Stimulated activated CD8-positive, alpha-beta memory T cell treated with anti-CD3 and anti-CD28 coated beads, Interleukin-15, amount 100 ng/mL, for 4 hours (primary cell): ENCODE data around the gene TAF13.
"Not testable (repeated sequence)": the region's sequence is repeated elsewhere in the genome, so short reads cannot be mapped to it uniquely, and the experiment has no call there.

Experiments used
- DNase-seq, 2 donors: peaks; one replicate each; pipeline ENCODE4 v3.0.0-alpha.2; 2020; ENCODE audit warnings: low read depth in 2 of 2

Gene TAF13

GRCh38 chr1:109046671-109047070 lies 29.1 kb downstream of the TAF13 start:
- no peak for DNase-seq

- no peak for DNase-seq
Measured at GRCh38 chr1:109045595-109045994, 30.2 kb downstream of the TAF13 start.

DNA sequence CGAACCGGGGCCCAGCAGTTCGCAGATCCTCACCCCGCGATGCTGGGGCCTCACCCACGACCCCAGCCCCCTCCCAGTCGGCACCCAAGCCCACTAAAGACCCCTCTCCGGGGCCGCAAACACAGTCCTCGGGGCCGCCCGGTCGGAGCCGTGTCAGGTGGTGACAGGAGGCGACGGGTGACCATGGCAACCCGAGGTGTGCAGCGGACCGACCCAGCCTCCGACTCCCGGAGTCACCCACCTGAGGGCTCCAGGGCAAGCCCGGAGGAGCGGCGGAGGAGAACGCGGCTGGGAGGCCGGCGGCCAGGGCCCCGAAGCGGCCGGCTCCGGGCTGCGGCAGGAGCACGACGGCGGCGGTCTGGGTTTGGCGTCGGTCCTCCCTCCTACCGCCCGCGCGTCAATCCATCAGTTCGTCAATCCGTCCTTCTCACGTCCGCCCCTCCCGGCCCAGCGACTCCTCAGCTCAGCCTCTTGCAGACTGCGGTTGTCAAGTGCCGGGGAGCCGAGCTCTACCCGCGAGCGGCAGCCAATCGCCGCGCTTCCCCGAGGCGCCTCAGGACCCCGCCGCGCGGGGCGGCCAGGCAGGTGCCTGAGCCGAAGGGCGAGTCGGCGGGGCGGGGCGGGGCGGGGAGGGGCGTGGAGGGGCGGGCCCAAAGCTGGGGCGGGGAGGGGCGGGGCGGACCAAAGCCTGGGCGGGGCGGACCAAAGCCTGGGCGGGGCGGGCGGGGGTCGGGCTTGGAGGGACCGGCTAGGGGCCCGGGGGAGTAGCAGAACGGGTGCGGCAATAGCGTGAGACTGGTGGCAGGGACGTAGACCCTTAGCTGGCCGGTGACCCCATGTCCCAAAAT lies 34.0 kb downstream of the TAF13 start, which contains the start of gene WDR47:
Gene WDR47, minus strand, starts transcription at position 482 of the 848 bp plus-strand sequence. CDS start 18,590 bp downstream, outside the sequence.
- peak; percentile 92 to 93 for DNase-seq

GRCh38 chr1:109040989-109041620 lies 34.7 kb downstream of the TAF13 start:
- no peak for DNase-seq

DNA sequence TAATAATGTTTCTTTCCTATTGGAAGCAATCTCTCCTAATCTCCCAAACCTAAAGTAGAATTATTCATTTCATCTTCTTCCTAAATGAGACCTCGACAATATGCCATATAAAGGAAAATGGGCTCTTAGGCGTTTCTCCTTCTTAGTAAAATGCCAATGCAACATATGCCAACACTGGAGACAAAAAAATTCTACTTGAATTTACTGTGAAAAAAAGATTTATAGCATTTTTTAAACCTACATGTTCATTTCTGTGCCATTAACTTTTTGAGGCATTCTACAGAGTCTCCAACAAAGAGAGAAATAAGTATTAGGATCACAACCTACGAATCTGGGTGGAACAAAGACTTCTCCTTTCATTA lies 35.2 kb downstream of the TAF13 start:
- DNase-seq: no peak

- DNase-seq: no peak
Measured at GRCh38 chr1:109034382-109034781, 41.4 kb downstream of the TAF13 start.

DNA sequence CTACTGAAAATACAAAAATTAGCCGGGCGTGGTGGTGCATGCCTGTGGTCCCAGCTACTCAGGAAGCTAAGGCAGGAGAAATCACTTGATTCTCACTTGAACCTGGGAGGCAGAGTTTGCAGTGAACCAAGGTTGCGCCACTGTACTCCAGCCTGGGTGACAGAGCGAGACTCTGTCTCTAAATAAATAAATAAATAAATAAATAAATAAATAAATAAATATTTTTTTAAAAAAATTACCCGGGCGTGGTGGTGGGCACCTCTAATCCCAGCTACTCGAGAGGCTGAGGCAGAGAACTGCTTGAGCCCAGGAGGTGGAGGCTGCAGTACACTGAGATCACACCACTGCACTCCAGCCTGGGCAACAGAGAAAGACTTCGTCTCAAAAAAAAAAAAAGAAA lies 46.3 kb downstream of the TAF13 start:
- not testable (repeated sequence) for DNase-seq

DNA sequence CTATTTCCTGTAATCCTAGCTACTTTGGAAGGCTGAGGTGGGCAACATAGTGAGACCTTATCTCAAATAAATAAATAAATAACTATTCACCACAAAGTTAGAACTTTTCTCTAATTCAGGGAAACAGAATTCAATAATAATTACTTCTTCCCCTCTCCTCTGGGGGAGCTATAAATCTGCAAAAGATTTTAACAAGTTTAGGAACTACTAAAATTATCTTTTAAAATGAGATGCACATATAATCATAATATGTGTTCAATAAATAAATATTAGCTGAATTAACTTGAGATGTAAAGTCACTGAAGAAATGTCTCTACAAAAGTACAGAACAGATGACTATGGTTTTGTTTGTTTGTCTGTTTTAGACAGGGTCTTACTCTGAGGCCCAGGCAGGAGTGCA lies 48.0 kb downstream of the TAF13 start:
- no peak for DNase-seq

DNA sequence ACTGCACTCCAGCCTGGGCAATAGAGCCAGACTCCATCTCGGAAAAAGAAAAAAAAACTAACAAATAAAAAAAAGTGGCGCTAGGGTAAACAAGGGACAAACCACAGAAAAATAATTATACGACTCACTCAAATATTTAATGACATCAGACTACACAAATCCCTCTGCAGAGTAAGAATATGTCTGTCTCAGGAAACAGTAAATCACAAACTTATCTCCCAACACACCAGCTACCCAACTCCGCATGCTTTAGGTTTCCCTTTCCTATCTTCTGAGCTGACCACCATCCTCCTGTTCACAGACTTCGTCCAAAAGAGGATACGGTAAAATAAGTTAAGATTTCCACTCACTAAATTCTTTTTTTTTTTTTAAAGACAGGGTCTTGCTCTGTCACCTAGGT lies 50.1 kb downstream of the TAF13 start:
- DNase-seq: no peak

GRCh38 chr1:109024646-109025045 lies 51.2 kb downstream of the TAF13 start:
- DNase-seq: no peak

DNA sequence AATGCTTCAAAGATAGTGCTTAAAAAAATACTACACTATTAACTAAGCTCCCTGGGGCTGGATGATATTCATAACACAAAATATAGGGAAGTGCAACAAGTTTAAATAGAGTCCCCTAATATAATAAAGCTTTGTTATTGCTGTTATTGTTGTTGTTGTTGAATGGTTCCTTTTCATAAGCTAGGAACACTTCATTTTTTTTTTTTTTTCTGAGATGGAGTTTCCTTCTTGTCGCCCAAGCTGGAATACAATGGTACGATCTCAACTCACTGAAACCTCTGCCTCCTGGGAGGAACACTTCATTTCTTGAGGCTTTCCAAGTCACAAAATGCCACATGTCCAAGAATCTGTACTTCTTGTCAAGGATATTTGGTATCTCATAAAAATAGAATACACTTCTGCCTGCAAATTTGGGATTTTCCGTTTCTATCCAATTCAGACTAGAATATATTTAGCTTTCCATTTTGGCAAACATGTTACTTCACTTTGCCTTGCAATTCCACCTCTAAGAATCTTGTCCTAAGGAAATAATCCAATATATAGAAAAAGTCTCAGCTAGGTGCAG lies 55.0 kb downstream of the TAF13 start:
- DNase-seq: no peak

- DNase-seq: not testable (repeated sequence)
Measured at GRCh38 chr1:109017719-109018118, 58.1 kb downstream of the TAF13 start.

DNA sequence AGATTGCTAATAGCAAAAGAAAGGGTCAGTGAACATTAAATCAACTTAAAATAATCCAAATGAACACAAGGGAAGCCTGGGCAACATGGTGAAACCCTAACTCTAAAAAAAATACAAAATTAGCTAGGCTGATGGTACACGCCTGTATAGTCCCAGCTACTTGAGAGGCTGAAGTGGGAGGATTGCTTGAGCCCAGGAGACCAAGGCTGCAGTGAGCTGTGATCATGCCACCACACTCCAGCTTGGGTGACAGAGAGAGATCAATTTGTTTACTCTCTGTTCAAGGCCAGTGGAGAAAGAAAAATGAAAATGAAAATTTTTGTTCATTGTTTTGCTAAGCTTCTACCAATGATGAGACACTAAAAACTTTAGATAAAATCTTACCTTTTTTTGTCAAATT lies 58.7 kb downstream of the TAF13 start:
- DNase-seq: no peak
